ENCODE data around the gene FARP2. TPM values are rescaled to one million over a fixed set of nuclear protein-coding genes. Genes with fewer than 3 reads are reported as not detected.

The FARP2 gene
- total and polyA plus RNA-seq, 10 of the 15 experiments (the other 5 are each of a cell fraction or from before 2014, with no cell fraction given): 5.5 to 67.5 (median 36.8) TPM

GRCh38 chr2:241307055-241307454 lies 49.0 kb upstream of the FARP2 start:
- no peak overlapping the region for H3K9ac ChIP-seq (ENCODE audit: control insufficient read depth, insufficient read depth, low read length)
- no peaks in the 10 kb centered on the region for H3K9me3 ChIP-seq (replicated peaks; ENCODE audit: control insufficient read depth, insufficient read depth, low read length)
- intact Hi-C loops (cut with micrococcal nuclease; ENCODE audit: unreplicated experiment) (no loop called here), in situ Hi-C loops (cut with MboI) (no loop called here)
- CTCF ChIA-PET: interaction anchor here (1.4 kb wide), 2 partner anchors 8 to 85 kb away, joined by 3 to 6 read pairs; no protein-coding TSS in a partner anchor
- no peak overlapping the region for H3K4me2 ChIP-seq (ENCODE audit: control insufficient read depth, insufficient read depth)
- no peak for FAIRE-seq
- DNase-seq (ENCODE audit: low read depth, low spot score): no peak
- TF ChIP-seq, protein P1, sequence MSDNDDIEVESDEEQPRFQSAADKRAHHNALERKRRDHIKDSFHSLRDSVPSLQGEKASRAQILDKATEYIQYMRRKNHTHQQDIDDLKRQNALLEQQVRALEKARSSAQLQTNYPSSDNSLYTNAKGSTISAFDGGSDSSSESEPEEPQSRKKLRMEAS (IDR thresholded peaks at IDR 0.05; ENCODE audit: low read depth, low read length): no peak
- TF ChIP-seq TCF7 (IDR thresholded peaks at IDR 0.05; ENCODE audit: borderline replicate concordance) (no peak), SMAD1 (IDR thresholded peaks at IDR 0.05; ENCODE audit: low read depth, partially characterized antibody) (no peak)
- peaks cover 36% of the 10 kb centered on the region for H3K4me1 ChIP-seq (ENCODE audit: control insufficient read depth, insufficient read depth, low read length)
- no peaks in the 10 kb centered on the region for H3K36me3 ChIP-seq (ENCODE audit: control insufficient read depth in 2 of 2, insufficient read depth in 2 of 2, low read length in 1 of 2)
- H4K20me1 ChIP-seq (ENCODE audit: control insufficient read depth, insufficient read depth): no peaks in the 10 kb centered on the region
- no peaks in the 10 kb centered on the region for H3K27me3 ChIP-seq (replicated peaks in 1 of 2; ENCODE audit: control insufficient read depth in 2 of 2, insufficient read depth in 2 of 2, low read length in 1 of 2)
- BruUV-seq (replicated peaks): no TSS peak
- H3K4me3 ChIP-seq: no peak overlapping the region
- SMC1A ChIA-PET (ENCODE audit: uncharacterized antibody, unreplicated experiment): interaction anchor here (0.6 to 6.6 kb wide), 5 partner anchors 7 to 28 kb away, joined by 4 to 33 read pairs (median 5); no protein-coding TSS in a partner anchor
- H3K79me2 ChIP-seq (ENCODE audit: control insufficient read depth, insufficient read depth, low read length): peaks cover 96% of the 10 kb centered on the region
- RAD21 ChIA-PET (ENCODE audit: unreplicated experiment): interaction anchor here (1.5 kb wide), 1 partner anchor 13 kb away, joined by 4 read pairs; no protein-coding TSS in a partner anchor
- ATAC-seq: no peak
- H2AFZ ChIP-seq (ENCODE audit: control insufficient read depth, low read depth, low read length): no peak overlapping the region
- no peak overlapping the region for H3K27ac ChIP-seq (ENCODE audit: control insufficient read depth, insufficient read depth)
- POLR2A ChIA-PET: no interaction called here
- WGBS (ENCODE audit: insufficient coverage, insufficient replicate concordance, low lambda C conversion rate, missing lambda C conversion rate): 77% methylated on average over 6 of the region's 6 CpGs

DNA sequence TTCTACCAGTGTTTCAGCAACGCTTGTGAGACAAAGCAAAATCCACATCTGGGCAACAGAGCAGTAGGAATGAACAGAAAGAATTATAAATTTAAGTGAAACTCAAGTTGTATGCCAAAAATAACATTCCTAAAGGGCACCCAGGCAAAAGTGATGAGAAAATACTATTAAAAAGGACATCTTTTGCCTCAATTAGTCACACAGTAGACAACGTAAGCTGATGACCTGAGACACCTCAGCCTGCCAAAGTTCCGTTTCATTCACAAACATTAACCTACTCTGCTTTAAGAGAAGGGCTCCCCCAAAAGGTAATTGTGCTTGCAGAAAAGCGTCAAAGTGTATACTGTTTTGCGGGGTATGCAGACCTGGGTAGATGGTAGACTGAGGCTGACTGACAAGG lies 47.8 kb upstream of the FARP2 start:
- CTCF ChIA-PET: interaction anchor here (0.6 to 1.3 kb wide), 2 partner anchors 31 to 205 kb away, joined by 3 to 5 read pairs; no protein-coding TSS in a partner anchor
- no peaks in the 10 kb centered on the region for H3K27me3 ChIP-seq (replicated peaks in 1 of 2; ENCODE audit: control insufficient read depth in 2 of 2, insufficient read depth in 2 of 2, low read length in 1 of 2)
- RAD21 ChIA-PET (ENCODE audit: unreplicated experiment): no interaction called here
- BruUV-seq (replicated peaks): no TSS peak
- ATAC-seq (no peak), FAIRE-seq (no peak), DNase-seq (ENCODE audit: low read depth, low spot score) (no peak)
- H3K4me3 ChIP-seq: no peak overlapping the region
- peaks cover 36% of the 10 kb centered on the region for H3K4me1 ChIP-seq (ENCODE audit: control insufficient read depth, insufficient read depth, low read length)
- intact Hi-C loops (cut with micrococcal nuclease; ENCODE audit: unreplicated experiment) (no loop called here), in situ Hi-C loops (cut with MboI) (no loop called here)
- H4K20me1 ChIP-seq (ENCODE audit: control insufficient read depth, insufficient read depth): no peaks in the 10 kb centered on the region
- WGBS (ENCODE audit: insufficient coverage, insufficient replicate concordance, low lambda C conversion rate, missing lambda C conversion rate): 79% methylated on average over 5 of the region's 5 CpGs
- no peak overlapping the region for H2AFZ ChIP-seq (ENCODE audit: control insufficient read depth, low read depth, low read length)
- TF ChIP-seq ETV6 (conservative IDR thresholded peaks at IDR 0.05 in 1 of 2, IDR thresholded peaks at IDR 0.05 in 1 of 2; ENCODE audit: borderline replicate concordance in 1 of 2, low read depth in 1 of 2) (no peak), JUNB (IDR thresholded peaks at IDR 0.05) (no peak), FOXK2 (IDR thresholded peaks at IDR 0.05) (no peak), TCF12 (IDR thresholded peaks at IDR 0.05; ENCODE audit: low read depth, low read length) (no peak), CEBPB (IDR thresholded peaks at IDR 0.05; ENCODE audit: borderline replicate concordance in 1 of 2, low read depth in 2 of 2, low read length in 2 of 2) (no peak), ZNF217 (IDR thresholded peaks at IDR 0.05) (no peak)
- TF ChIP-seq, protein P1 (IDR thresholded peaks at IDR 0.05; ENCODE audit: low read depth, low read length): no peak
- POLR2A ChIA-PET: no interaction called here
- no peaks in the 10 kb centered on the region for H3K9me3 ChIP-seq (replicated peaks; ENCODE audit: control insufficient read depth, insufficient read depth, low read length)
- no peaks in the 10 kb centered on the region for H3K36me3 ChIP-seq (ENCODE audit: control insufficient read depth in 2 of 2, insufficient read depth in 2 of 2, low read length in 1 of 2)
- SMC1A ChIA-PET (ENCODE audit: uncharacterized antibody, unreplicated experiment): no interaction called here
- H3K79me2 ChIP-seq (ENCODE audit: control insufficient read depth, insufficient read depth, low read length): peaks cover 96% of the 10 kb centered on the region
- no peak overlapping the region for H3K9ac ChIP-seq (ENCODE audit: control insufficient read depth, insufficient read depth, low read length)
- H3K27ac ChIP-seq (ENCODE audit: control insufficient read depth, insufficient read depth): no peak overlapping the region
- no peak overlapping the region for H3K4me2 ChIP-seq (ENCODE audit: control insufficient read depth, insufficient read depth)

Data from GM12878 (cell line).